Adipocyte (in vitro differentiated cells): Measurements from ENCODE around the gene PRPF6.
"Not testable (repeated sequence)": the region's sequence is repeated elsewhere in the genome, so short reads cannot be mapped to it uniquely, and the experiment has no call there.

Experiments
- DNase-seq: peaks from one replicate; pipeline ENCODE4 v3.0.0-alpha.2; 2015; ENCODE audit warnings: low read depth
- H3K27me3 ChIP-seq: replicated peaks from 2 replicates; pipeline ENCODE4 v1.7.0; 2013; ENCODE audit warnings: mild to moderate bottlenecking, low read length, moderate library complexity; ENCODE audit not compliant: control insufficient read depth, insufficient read depth
- H3K36me3 ChIP-seq: 2 replicates; pipeline ENCODE4 v1.7.0; 2013; ENCODE audit warnings: low read length, mild to moderate bottlenecking, moderate library complexity; ENCODE audit not compliant: control insufficient read depth, insufficient read depth, severe bottlenecking
- H3K4me1 ChIP-seq: 2 replicates; pipeline ENCODE4 v1.7.0; 2013; ENCODE audit warnings: mild to moderate bottlenecking, low read length, moderate library complexity; ENCODE audit not compliant: control insufficient read depth, insufficient read depth
- H3K4me3 ChIP-seq: 2 replicates; pipeline ENCODE4 v1.7.0; 2013; ENCODE audit warnings: mild to moderate bottlenecking, low read length, moderate library complexity
- H3K9ac ChIP-seq: 2 replicates; pipeline ENCODE4 v1.7.0; 2013; ENCODE audit warnings: mild to moderate bottlenecking, low read length, moderate library complexity
- H3K9me3 ChIP-seq: 2 replicates; pipeline ENCODE4 v1.7.0; 2013; ENCODE audit warnings: mild to moderate bottlenecking, low read length, moderate library complexity; ENCODE audit not compliant: control insufficient read depth

Gene PRPF6

GRCh38 chr20:63966944-63967322 lies 14.0 kb upstream of the PRPF6 start:
- Histone ChIP-seq H3K4me1 (peaks cover 16% of the 10 kb centered on the region), H3K9me3 (no peaks in the 10 kb centered on the region), H3K27me3 (no peaks in the 10 kb centered on the region), H3K4me3 (no peak overlapping the region), H3K9ac (no peak overlapping the region), H3K36me3 (peaks cover 42% of the 10 kb centered on the region)
- no peak for DNase-seq

GRCh38 chr20:63967330-63968135 lies 13.4 kb upstream of the PRPF6 start:
- H3K4me3 ChIP-seq = no peak overlapping the region
- no peak for DNase-seq

GRCh38 chr20:63968136-63968927 lies 12.6 kb upstream of the PRPF6 start:
- Histone ChIP-seq H3K4me3 (peak overlapping the region; percentile 85), H3K9me3 (no peaks in the 10 kb centered on the region), H3K4me1 (peaks cover 16% of the 10 kb centered on the region)

More at GRCh38 chr20:63967330-63968135, 13.4 kb upstream of the PRPF6 start:
- peaks cover 36% of the 10 kb centered on the region for H3K36me3 ChIP-seq
- no peaks in the 10 kb centered on the region for H3K9me3 ChIP-seq
- H3K4me1 ChIP-seq = peaks cover 16% of the 10 kb centered on the region
- H3K27me3 ChIP-seq = no peaks in the 10 kb centered on the region
- H3K9ac ChIP-seq = peak overlapping the region; percentile 91

DNA sequence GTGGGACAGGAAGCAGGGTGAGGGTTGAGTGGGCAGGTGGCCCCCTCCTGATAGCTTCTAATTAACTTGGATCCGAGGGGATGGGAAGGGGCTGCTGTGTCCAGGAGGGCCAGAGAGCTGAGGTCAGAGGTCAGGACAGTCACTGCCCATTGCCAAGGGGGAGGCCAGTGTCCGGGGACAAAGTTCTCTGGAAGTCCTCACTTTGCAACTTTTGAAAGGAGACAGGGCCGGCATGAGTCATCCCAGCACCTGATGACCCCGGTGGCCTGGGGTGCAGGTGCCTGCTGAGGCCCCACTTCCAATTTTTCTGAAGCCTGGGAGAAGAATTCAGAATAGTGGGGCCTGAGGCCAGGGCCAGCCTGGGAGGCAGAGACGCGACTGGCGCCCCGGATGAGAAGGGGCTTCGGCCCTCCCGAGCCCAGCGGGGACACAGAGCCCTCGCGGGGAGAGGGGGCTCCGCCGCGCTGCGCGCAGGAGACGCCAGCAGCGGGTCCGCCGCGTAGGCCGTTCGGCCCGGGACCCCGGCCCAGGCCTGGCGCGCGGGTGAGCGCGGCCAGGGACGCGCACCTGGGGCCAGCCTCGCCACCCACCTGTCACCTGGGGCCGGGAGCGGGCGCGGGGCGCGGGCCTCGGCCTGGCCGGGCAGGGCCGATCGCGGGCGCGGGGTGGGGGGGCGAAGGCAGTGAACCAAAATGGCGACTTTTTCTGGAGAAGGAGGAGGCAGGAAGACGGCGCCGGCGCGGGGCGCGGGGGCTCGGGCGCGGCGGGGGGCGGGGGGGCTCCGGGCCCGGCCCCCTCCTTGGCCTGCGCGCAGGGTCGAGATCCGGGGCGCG lies 11.8 kb upstream of the PRPF6 start:
- DNase-seq = peak; percentile 44
- Histone ChIP-seq H3K9ac (peak overlapping the region; percentile 91), H3K9me3 (no peaks in the 10 kb centered on the region)

More at GRCh38 chr20:63968136-63968927, 12.6 kb upstream of the PRPF6 start:
- Histone ChIP-seq H3K27me3 (no peaks in the 10 kb centered on the region), H3K36me3 (peaks cover 29% of the 10 kb centered on the region), H3K9ac (peak overlapping the region; percentile 91)
- no peak for DNase-seq

GRCh38 chr20:63969838-63970713 lies 10.9 kb upstream of the PRPF6 start, which contains the start of gene ZNF512B:
ZNF512B (minus strand) TSS chr20:63969930; CDS start chr20:63967950, 1,980 bp downstream.
- H3K4me3 ChIP-seq = peak within 1 kb of the TSS; percentile 85
- H3K4me1 ChIP-seq = peaks cover 20% of the 10 kb centered on the region
- no peaks in the 10 kb centered on the region for H3K9me3 ChIP-seq
- peak within 1 kb of the TSS; percentile 92 for H3K9ac ChIP-seq
- H3K36me3 ChIP-seq = peaks cover 16% of the 10 kb centered on the region
- H3K27me3 ChIP-seq = no peaks in the 10 kb centered on the region
- DNase-seq = peak; percentile 88

More for the DNA sequence above, 11.8 kb upstream of the PRPF6 start:
- peaks cover 18% of the 10 kb centered on the region for H3K4me1 ChIP-seq
- H3K27me3 ChIP-seq = no peaks in the 10 kb centered on the region
- peaks cover 21% of the 10 kb centered on the region for H3K36me3 ChIP-seq
- peak overlapping the region; percentile 85 for H3K4me3 ChIP-seq

DNA sequence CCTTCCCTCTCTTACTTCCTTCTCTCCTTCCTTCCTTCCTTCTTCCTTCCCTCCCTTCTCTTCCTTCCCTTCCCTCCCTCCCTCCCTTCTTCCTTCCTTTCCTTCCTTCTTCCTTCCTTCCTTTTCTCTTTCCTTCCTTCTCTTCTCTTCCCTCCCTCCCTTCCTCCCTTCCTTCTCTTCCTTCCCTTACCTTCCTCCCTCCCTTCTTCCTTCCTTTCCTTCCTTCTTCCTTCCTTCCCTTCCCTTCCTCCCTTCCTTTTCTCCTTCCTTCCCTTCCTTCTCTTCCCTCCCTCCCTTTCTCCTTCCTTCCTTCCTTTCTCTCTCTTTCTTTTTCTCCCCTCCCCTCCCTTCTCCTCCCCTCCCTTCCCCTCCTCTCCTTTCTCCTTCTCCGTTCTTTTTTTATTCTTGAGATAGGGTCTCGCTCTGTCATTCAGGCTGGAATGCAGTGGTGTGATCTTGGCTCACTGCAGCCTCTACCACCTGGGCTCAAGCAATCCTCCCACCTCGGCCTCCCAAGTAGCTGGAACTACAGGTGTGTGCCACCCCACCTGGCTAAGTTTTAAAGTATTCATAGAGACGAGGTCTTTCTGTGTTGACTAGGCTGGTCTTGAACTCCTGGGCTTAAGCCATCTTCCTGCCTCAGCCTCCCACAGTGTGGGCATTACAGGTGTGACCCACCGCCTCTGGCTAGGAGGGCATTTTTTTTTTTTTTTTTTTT lies 10.1 kb upstream of the PRPF6 start:
- Histone ChIP-seq H3K36me3 (peaks cover 16% of the 10 kb centered on the region), H3K9ac (peak overlapping the region; percentile 92), H3K4me1 (peaks cover 20% of the 10 kb centered on the region), H3K4me3 (peak overlapping the region; percentile 84), H3K27me3 (no peaks in the 10 kb centered on the region), H3K9me3 (no peaks in the 10 kb centered on the region)
- no peak for DNase-seq

GRCh38 chr20:63971960-63972311 lies 9.0 kb upstream of the PRPF6 start:
- not testable (repeated sequence) for H3K4me3 ChIP-seq, H3K36me3 ChIP-seq, DNase-seq, H3K9ac ChIP-seq, H3K9me3 ChIP-seq, H3K27me3 ChIP-seq
- peaks cover 20% of the 10 kb centered on the region for H3K4me1 ChIP-seq

- Histone ChIP-seq H3K36me3 (no peaks in the 10 kb centered on the region), H3K9ac (no peak overlapping the region), H3K9me3 (no peaks in the 10 kb centered on the region), H3K27me3 (no peaks in the 10 kb centered on the region), H3K4me1 (peaks cover 20% of the 10 kb centered on the region), H3K4me3 (no peak overlapping the region)
- no peak for DNase-seq
Measured at GRCh38 chr20:63972312-63973159, 8.4 kb upstream of the PRPF6 start.

GRCh38 chr20:63973160-63973479 lies 7.8 kb upstream of the PRPF6 start:
- Histone ChIP-seq H3K9me3 (no peaks in the 10 kb centered on the region), H3K36me3 (no peaks in the 10 kb centered on the region), H3K9ac (peak overlapping the region; percentile 81), H3K4me1 (peaks cover 20% of the 10 kb centered on the region), H3K4me3 (no peak overlapping the region), H3K27me3 (no peaks in the 10 kb centered on the region)
- no peak for DNase-seq
